Psoas muscle (tissue), 8 donors: ENCODE data around the gene RTTN. TPM values are rescaled to one million over a fixed set of nuclear protein-coding genes. Genes with fewer than 3 reads are reported as not detected.

ENCODE experiments used
- ATAC-seq, 4 donors: fragments of 200-7000 bp; cut with Tn5 transposase; one replicate each; pipeline ENCODE4 v1.9.1; 2020; ENCODE audit warnings: moderate library complexity in 3 of 4, mild to moderate bottlenecking in 2 of 4
- DNase-seq, 2 donors: peaks; one replicate each; pipeline ENCODE4 v3.0.0-alpha.2; 2020
- H3K27ac ChIP-seq: fragments of 200-600 bp; one replicate; pipeline ENCODE4 v1.8.0; 2022
- H3K27me3 ChIP-seq, 3 donors: fragments of 200-600 bp in 1 of 3; one replicate each; pipeline versions ENCODE4 v1.6.1 to v1.8.0; 2013 to 2022; ENCODE audit warnings: low read length in 2 of 3, mild to moderate bottlenecking in 2 of 3, moderate library complexity in 1 of 3; ENCODE audit not compliant: insufficient read depth in 3 of 3
- H3K36me3 ChIP-seq, 2 donors: fragments of 200-600 bp in 1 of 2; one replicate each; pipeline versions ENCODE4 v1.6.1 to v1.8.0; 2013 to 2022; ENCODE audit warnings: low read depth in 1 of 2, mild to moderate bottlenecking in 1 of 2, moderate library complexity in 1 of 2; ENCODE audit not compliant: insufficient read depth in 1 of 2
- H3K4me1 ChIP-seq: fragments of 200-600 bp; one replicate; pipeline ENCODE4 v1.8.0; 2022
- H3K4me3 ChIP-seq: fragments of 200-600 bp; one replicate; pipeline ENCODE4 v1.8.0; 2022; ENCODE audit warnings: mild to moderate bottlenecking
- H3K9me3 ChIP-seq: fragments of 200-600 bp; one replicate; pipeline ENCODE4 v1.8.0; 2022
- WGBS, 3 donors: extraction: QIAGEN DNeasy Blood & Tissue Kit; methylation state at CpG; one replicate each; pipeline versions ENCODE4 v1.1.6 to v1.1.7; 2013; 5-methylcytosine and 5-hydroxymethylcytosine counted together
- intact Hi-C, 2 donors: fragments of 100-400 bp; cut with DNase I; formaldehyde crosslinking; loops; one replicate each; pipeline versions ENCODE4 v1.11.0 to v1.14.2; 2022
- polyA plus RNA-seq, 3 donors: library from polyadenylated mRNA; stranded (reverse); fragments of 200-250 nt; gene quantifications; one replicate each; pipeline ENCODE4 v1.2.3, GENCODE V29; 2013
- total RNA-seq, 4 donors: library from RNA; stranded (reverse); fragmentation: NEBNext Ultra II Directional in 2 of 4; extraction: Animal tissue kit (Norgen Biotek cat#: 25700) in 2 of 4; gene quantifications; one replicate each; pipeline versions ENCODE4 v1.2.1 to v1.2.4, GENCODE V29; 2021 to 2023
- TF ChIP-seq, protein P1 (sequence below): fragments of 200-600 bp; IDR thresholded peaks from one replicate; pipeline ENCODE4 v1.8.0; 2022; ENCODE audit warnings: antibody characterized with exemption
- donor health status: healthy with polysubstance abuse.
- donor health status: DM: no; HTN: no; CAD: no; lungs with moderate emphysema.
- donor health status: Bipolar disorder and iron deficiency.
- donor health status: healthy.
- donor health status: DM: yes; HTN: yes; CAD: no.
- donor health status: DM: no; HTN: no; CAD: no.
- donor health status: DM: no; HTN: no; CAD: no.
- donor health status: DM: yes; HTN: yes; CAD: no.

RTTN gene
- total and polyA plus RNA-seq, 7 donors, result 1.6 to 7.1 (median 3.9) TPM

- intact Hi-C loops, result no loop called here
- Histone ChIP-seq H3K27ac (no peak overlapping the region), H3K4me3 (no peak overlapping the region), H3K36me3 (peaks cover 0 to 40% of the 10 kb centered on the region in 2 donors), H3K4me1 (no peaks in the 10 kb centered on the region), H3K27me3 (no peaks in the 10 kb centered on the region), H3K9me3 (no peaks in the 10 kb centered on the region)
- ATAC-seq (no peak), DNase-seq (no peak)
- 83 to 97% (median 94%) methylated on average over 1 of the region's 1 CpG for WGBS, 3 donors
- TF ChIP-seq, protein P1, sequence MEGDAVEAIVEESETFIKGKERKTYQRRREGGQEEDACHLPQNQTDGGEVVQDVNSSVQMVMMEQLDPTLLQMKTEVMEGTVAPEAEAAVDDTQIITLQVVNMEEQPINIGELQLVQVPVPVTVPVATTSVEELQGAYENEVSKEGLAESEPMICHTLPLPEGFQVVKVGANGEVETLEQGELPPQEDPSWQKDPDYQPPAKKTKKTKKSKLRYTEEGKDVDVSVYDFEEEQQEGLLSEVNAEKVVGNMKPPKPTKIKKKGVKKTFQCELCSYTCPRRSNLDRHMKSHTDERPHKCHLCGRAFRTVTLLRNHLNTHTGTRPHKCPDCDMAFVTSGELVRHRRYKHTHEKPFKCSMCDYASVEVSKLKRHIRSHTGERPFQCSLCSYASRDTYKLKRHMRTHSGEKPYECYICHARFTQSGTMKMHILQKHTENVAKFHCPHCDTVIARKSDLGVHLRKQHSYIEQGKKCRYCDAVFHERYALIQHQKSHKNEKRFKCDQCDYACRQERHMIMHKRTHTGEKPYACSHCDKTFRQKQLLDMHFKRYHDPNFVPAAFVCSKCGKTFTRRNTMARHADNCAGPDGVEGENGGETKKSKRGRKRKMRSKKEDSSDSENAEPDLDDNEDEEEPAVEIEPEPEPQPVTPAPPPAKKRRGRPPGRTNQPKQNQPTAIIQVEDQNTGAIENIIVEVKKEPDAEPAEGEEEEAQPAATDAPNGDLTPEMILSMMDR, result no peak
These were observed 78.1 kb downstream of the RTTN start for GRCh38 chr18:70127359-70127758.

DNA sequence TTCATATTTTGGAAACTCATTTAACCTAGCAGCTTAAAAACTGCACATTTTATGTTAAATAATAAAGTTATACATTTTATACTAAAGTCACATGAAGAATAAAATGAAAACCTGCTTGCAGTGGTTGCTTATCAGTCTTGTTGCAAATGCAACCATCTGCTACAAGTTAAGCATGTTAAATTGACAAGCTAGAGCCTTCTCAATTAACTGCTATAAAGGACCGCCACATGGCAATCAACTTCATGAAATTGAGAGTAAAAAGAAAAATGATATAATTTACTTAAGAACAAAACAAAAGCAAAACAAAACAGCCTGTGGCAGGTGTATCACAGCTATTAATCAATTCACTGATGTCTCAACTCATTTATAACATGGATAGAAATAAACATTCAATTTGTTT lies 78.7 kb downstream of the RTTN start:
- WGBS, 3 donors, result 91 to 100% (median 95%) methylated on average over 1 of the region's 1 CpG
- Histone ChIP-seq H3K36me3 (peaks cover 0 to 40% of the 10 kb centered on the region in 2 donors), H3K27ac (no peak overlapping the region), H3K4me1 (no peaks in the 10 kb centered on the region), H3K9me3 (no peaks in the 10 kb centered on the region), H3K27me3 (no peaks in the 10 kb centered on the region), H3K4me3 (no peak overlapping the region)
- no peak for ATAC-seq
- TF ChIP-seq, protein P1, result no peak
- DNase-seq, result no peak
- intact Hi-C loops, result no loop called here

DNA sequence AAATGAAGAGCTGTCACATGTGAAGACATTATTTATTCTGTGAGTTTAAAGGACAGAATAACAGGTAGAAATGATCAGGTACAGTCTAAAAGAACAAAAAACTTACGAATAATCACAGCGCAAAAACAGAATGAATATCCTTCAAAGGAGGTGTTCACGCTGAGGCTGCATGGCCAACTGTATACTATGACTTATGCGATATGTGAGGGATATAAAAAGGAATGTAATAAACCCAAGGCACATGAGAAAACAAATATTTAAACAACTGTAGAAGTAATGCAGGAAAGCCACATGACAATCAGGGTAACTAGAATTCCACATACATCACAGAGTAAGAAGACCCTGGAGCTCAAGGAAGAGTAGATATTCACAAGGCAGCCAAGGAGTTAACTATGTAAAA lies 81.3 kb downstream of the RTTN start:
- Histone ChIP-seq H3K36me3 (peaks cover 0 to 45% of the 10 kb centered on the region in 2 donors), H3K4me3 (no peak overlapping the region), H3K27ac (no peak overlapping the region), H3K4me1 (no peaks in the 10 kb centered on the region), H3K9me3 (no peaks in the 10 kb centered on the region), H3K27me3 (no peaks in the 10 kb centered on the region)
- TF ChIP-seq, protein P1, result no peak
- 98 to 99% (median 98%) methylated on average over 4 of the region's 4 CpGs for WGBS, 3 donors
- intact Hi-C loops, result no loop called here
- ATAC-seq, result no peak
- DNase-seq, result no peak

GRCh38 chr18:70121842-70122241 lies 83.6 kb downstream of the RTTN start:
- no peak for ATAC-seq
- Histone ChIP-seq H3K27me3 (no peaks in the 10 kb centered on the region), H3K27ac (no peak overlapping the region), H3K36me3 (peaks cover 0 to 30% of the 10 kb centered on the region in 2 donors), H3K4me3 (no peak overlapping the region), H3K4me1 (no peaks in the 10 kb centered on the region), H3K9me3 (no peaks in the 10 kb centered on the region)
- 91 to 95% (median 91%) methylated on average over 3 of the region's 3 CpGs for WGBS, 3 donors
- TF ChIP-seq, protein P1, result no peak
- DNase-seq, result no peak
- intact Hi-C loops, result no loop called here

DNA sequence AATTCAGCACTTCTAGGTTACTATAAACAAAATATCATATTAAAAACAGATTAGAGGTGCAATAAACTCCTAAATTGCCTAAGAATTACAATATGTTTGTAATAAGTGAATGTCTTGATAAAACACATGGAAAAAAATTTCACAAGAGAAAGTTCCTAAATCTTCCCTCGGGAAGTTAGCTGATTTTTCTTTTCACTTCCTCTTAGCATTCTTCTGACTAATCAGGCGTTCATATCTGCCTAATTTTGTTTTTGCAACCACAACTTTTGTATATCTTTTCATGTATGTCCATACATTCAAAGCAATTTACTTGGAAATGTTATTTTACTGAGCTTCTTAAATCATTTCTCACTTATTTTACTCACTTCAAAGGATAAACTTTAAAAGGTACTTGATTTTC lies 88.5 kb downstream of the RTTN start:
- Histone ChIP-seq H3K9me3 (no peaks in the 10 kb centered on the region), H3K27ac (no peak overlapping the region), H3K4me3 (no peak overlapping the region), H3K27me3 (no peaks in the 10 kb centered on the region), H3K4me1 (peaks cover 10% of the 10 kb centered on the region), H3K36me3 (peaks cover 0 to 5% of the 10 kb centered on the region in 2 donors)
- DNase-seq (no peak), ATAC-seq (no peak)
- WGBS, 3 donors, result 78 to 88% (median 84%) methylated on average over 2 of the region's 2 CpGs
- intact Hi-C loops, result no loop called here
- TF ChIP-seq, protein P1, result no peak
